K562 (cell line): ENCODE data around the gene UBR7. TPM values are rescaled to one million over a fixed set of nuclear protein-coding genes. Genes with fewer than 3 reads are reported as not detected.
A peak's percentile ranks its signal among the peaks of the same experiment; 100 is the strongest.

ENCODE experiments used
- CUX1 ChIP-seq: fragments of 200-800 bp; sonication (Bioruptor generic); IDR thresholded peaks from 2 replicates; pipeline ENCODE4 v1.6.1; 2016; ENCODE audit warnings: missing genetic modification characterization, missing compliant biosample characterization
- MGA ChIP-seq: fragments of 450-650 bp; IDR thresholded peaks from 2 replicates; pipeline ENCODE4 v1.6.1; 2016; ENCODE audit warnings: mild to moderate bottlenecking, moderate library complexity
- NFXL1 ChIP-seq: fragments of 450-650 bp; formaldehyde crosslinking; IDR thresholded peaks from 2 replicates; pipeline ENCODE4 v1.4.0; 2021; ENCODE audit warnings: mild to moderate bottlenecking
- PKNOX1 ChIP-seq: fragments of 450-650 bp; IDR thresholded peaks from 2 replicates; pipeline ENCODE4 v1.6.1; 2016
- RB1 ChIP-seq: fragments of 450-650 bp; IDR thresholded peaks from 2 replicates; pipeline ENCODE4 v1.6.1; 2017; ENCODE audit warnings: low read depth, mild to moderate bottlenecking
- SP2 ChIP-seq: IDR thresholded peaks from 2 replicates; pipeline ENCODE4 v1.6.1; 2011; ENCODE audit warnings: mild to moderate bottlenecking, low read depth, low read length, moderate library complexity; ENCODE audit not compliant: poor library complexity, severe bottlenecking; ENCODE audit errors: extremely low read depth
- SRF ChIP-seq, 2 experiments: fragments of 250-450, 450-650 bp in 1 of 2; sonication (Bioruptor Pico) in 1 of 2; sonication (generic) in 1 of 2; formaldehyde crosslinking; IDR thresholded peaks; 2 replicates each; pipeline versions ENCODE4 v1.5.0 to v1.5.1; 2020 to 2022; ENCODE audit warnings: mild to moderate bottlenecking in 1 of 2, missing genetic modification reagents in 1 of 2
- SUPT5H ChIP-seq: fragments of 450-650 bp; IDR thresholded peaks from 2 replicates; pipeline ENCODE4 v1.6.1; 2016
- ZNF12 ChIP-seq: sonication (generic); formaldehyde crosslinking; IDR thresholded peaks from 2 replicates; pipeline ENCODE4 v1.4.0; 2020; ENCODE audit warnings: mild to moderate bottlenecking, missing genetic modification reagents
- polyA plus RNA-seq, 8 experiments: library from polyadenylated mRNA; depleted of rRNA in 4 of 8; stranded (reverse) in 5 of 8; unstranded in 3 of 8; fragments of >200 nt; fragmentation: Nextera tagmentation in 2 of 8; fragmentation: Illumina TruSeq in 1 of 8; extraction: Ambion mirVana in 2 of 8; extraction: Trizol in 1 of 8; gene quantifications; 2 replicates each; pipeline versions ENCODE4 v1.2.1 to v1.2.3, GENCODE V29; 2011 to 2014; ENCODE audit warnings: inconsistent platforms in 1 of 8, missing spikeins in 1 of 8
- total RNA-seq, 7 experiments: library from RNA; depleted of rRNA in 6 of 7; stranded (reverse); fragments of >200 nt in 6 of 7; fragmentation: Illumina TruSeq in 2 of 7; extraction: Trizol in 2 of 7; gene quantifications; 2 replicates each; pipeline versions ENCODE4 v1.2.1 to v1.2.3, GENCODE V29; 2011 to 2021; ENCODE audit warnings: low replicate concordance in 1 of 7

UBR7 gene
- total and polyA plus RNA-seq, 9 of the 15 experiments (the other 6 are each of a cell fraction or from before 2014, with no cell fraction given): 12.5 to 63.0 (median 34.4) TPM

GRCh38 chr14:93206793-93207467 is at the start of gene UBR7, which contains the start of gene GON7 (continued):
- TF ChIP-seq CUX1 (CRISPR knock-in tag): no peak
- TF ChIP-seq SRF (CRISPR knock-in tag; IDR thresholded peaks at IDR 0.05): peak in 1 of 2 experiments; percentile 36; a peak in 2 of 4 replicates
- peak; percentile 79 for TF ChIP-seq MGA
- no peak for TF ChIP-seq ZNF12 (CRISPR knock-in tag)
- TF ChIP-seq PKNOX1: peak; percentile 92
- peak; percentile 27 for TF ChIP-seq SP2
- TF ChIP-seq NFXL1: no peak
- peak; percentile 95; the same call in 1 of the 2 replicates for TF ChIP-seq RB1
- TF ChIP-seq SUPT5H: peak; percentile 82
